HG02588 (cell line): ENCODE data around the gene AUNIP.
"Not testable (repeated sequence)": the region's sequence is repeated elsewhere in the genome, so short reads cannot be mapped to it uniquely, and the experiment has no call there.

ENCODE experiments used
- ATAC-seq: cut with Tn5 transposase; IDR thresholded peaks from one replicate; pipeline ENCODE4 v1.9.1; 2021; ENCODE audit warnings: mild to moderate bottlenecking, moderate library complexity; ENCODE audit not compliant: unreplicated experiment

AUNIP gene

GRCh38 chr1:25869909-25870606 is 10.8 kb upstream of the AUNIP start:
- ATAC-seq: no peak

GRCh38 chr1:25867210-25867991 is 8.1 kb upstream of the AUNIP start:
- no peak for ATAC-seq

- ATAC-seq: no peak
Measured at GRCh38 chr1:25866288-25866687, 7.0 kb upstream of the AUNIP start.

- ATAC-seq: no peak
Measured at GRCh38 chr1:25864434-25864833, 5.2 kb upstream of the AUNIP start.

- no peak for ATAC-seq
Measured at GRCh38 chr1:25863486-25864262, 4.4 kb upstream of the AUNIP start.

GRCh38 chr1:25862785-25863485 is 3.7 kb upstream of the AUNIP start:
- ATAC-seq: no peak

- no peak for ATAC-seq
Measured at GRCh38 chr1:25861316-25862286, 2.3 kb upstream of the AUNIP start.

GRCh38 chr1:25858494-25858893 is 763 bp downstream of the AUNIP start:
- ATAC-seq: no peak

GRCh38 chr1:25856856-25857255 is 2.4 kb downstream of the AUNIP start:
- ATAC-seq: no peak

GRCh38 chr1:25854554-25854953 is 4.7 kb downstream of the AUNIP start:
- ATAC-seq: no peak

- ATAC-seq: no peak
Measured at GRCh38 chr1:25848531-25848930, 10.7 kb downstream of the AUNIP start.

- ATAC-seq: no peak
Measured at GRCh38 chr1:25847929-25848328, 11.3 kb downstream of the AUNIP start.

- ATAC-seq: no peak
Measured at GRCh38 chr1:25845664-25846063, 13.6 kb downstream of the AUNIP start.

GRCh38 chr1:25844536-25845337 is 14.5 kb downstream of the AUNIP start:
- no peak for ATAC-seq

GRCh38 chr1:25843483-25843882 is 15.8 kb downstream of the AUNIP start:
- no peak for ATAC-seq

- ATAC-seq: not testable (repeated sequence)
Measured at GRCh38 chr1:25839808-25840207, 19.4 kb downstream of the AUNIP start.

- ATAC-seq: no peak
Measured at GRCh38 chr1:25837262-25837875, 21.9 kb downstream of the AUNIP start.

GRCh38 chr1:25836695-25837094 is 22.6 kb downstream of the AUNIP start:
- no peak for ATAC-seq

GRCh38 chr1:25834894-25835293 is 24.4 kb downstream of the AUNIP start:
- ATAC-seq: no peak
